Prostate gland (tissue), 2 donors: ENCODE measurements around the gene LIMS4.
"Not testable (repeated sequence)": the region's sequence is repeated elsewhere in the genome, so short reads cannot be mapped to it uniquely, and the experiment has no call there.

Source experiments
- CTCF ChIP-seq, 4 experiments: fragments of 200-600 bp in 2 of 4; fragments of 450-650 bp in 2 of 4; sonication (generic) in 2 of 4; IDR thresholded peaks; 1 replicate in 3 of 4; 2 replicates in 1 of 4; pipeline ENCODE4 v1.5.1; 2016 to 2019; ENCODE audit warnings: antibody characterized with exemption in 4 of 4, mild to moderate bottlenecking in 2 of 4, moderate library complexity in 2 of 4
- POLR2A ChIP-seq: fragments of 450-650 bp; IDR thresholded peaks from one replicate; pipeline ENCODE4 v1.6.1; 2016; ENCODE audit warnings: antibody characterized with exemption, mild to moderate bottlenecking
- POLR2AphosphoS5 ChIP-seq: sonication (generic); formaldehyde crosslinking; IDR thresholded peaks from one replicate; pipeline ENCODE4 v1.6.1; 2017; ENCODE audit warnings: antibody characterized with exemption

- not testable (repeated sequence) for TF ChIP-seq POLR2AphosphoS5; CTCF (IDR thresholded peaks at IDR 0.05); POLR2A
Observed at GRCh38 chr2:110480084-110480483, 7.5 kb upstream of the LIMS4 start.
